ENCODE results near the gene ALDH16A1. TPM values are rescaled to one million over a fixed set of nuclear protein-coding genes. Genes with fewer than 3 reads are reported as not detected.

ALDH16A1 gene
- total RNA-seq, 1 donor from 2014 or later, result 26.4 TPM

DNA sequence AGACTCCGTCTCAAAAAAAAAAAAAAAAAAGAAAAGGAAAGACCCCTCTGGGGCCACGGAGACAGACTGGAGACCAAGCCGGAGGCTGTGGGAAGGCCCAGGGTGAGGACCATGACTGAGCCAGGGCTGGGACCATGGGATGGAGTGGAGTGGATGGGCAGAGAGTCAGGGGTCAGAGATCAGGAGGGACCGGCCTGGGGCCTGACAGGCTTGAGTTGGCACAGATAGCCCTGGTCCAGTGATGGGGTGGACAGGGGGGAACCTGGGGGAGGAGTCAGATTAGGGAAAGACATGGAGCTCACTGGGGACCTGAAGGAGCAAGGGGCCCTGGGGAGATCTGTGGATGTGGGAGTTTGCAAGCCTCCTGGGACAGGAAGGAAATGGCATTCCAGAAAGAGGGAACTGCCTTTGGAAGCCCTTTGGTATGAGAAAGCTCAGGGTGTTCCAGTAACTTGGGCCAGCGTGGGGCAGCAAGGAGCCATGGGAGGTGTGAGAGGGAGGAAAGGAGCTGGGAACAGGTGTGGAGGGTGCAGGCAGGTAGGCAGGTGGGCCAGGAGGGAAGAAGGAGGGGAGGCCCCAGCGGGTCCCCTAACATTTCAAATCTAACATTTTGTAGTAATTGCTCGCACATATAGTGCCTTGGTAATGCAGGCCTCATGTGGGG, 28.1 kb downstream of the ALDH16A1 start:
- no peaks in the 10 kb centered on the region for H3K27me3 Mint-ChIP-seq (ENCODE audit: low read depth)
- H3K4me1 Mint-ChIP-seq (ENCODE audit: low read depth), result peaks cover 8% of the 10 kb centered on the region
- no peaks in the 10 kb centered on the region for H3K9me3 Mint-ChIP-seq
- intact Hi-C loops (cut with micrococcal nuclease), result no loop called here
- peak overlapping the region; percentile 28 for H3K27ac Mint-ChIP-seq
- no peak for DNase-seq (ENCODE audit: low spot score)
- H3K36me3 Mint-ChIP-seq (ENCODE audit: low read depth), result peaks cover 34% of the 10 kb centered on the region
- H3K4me3 Mint-ChIP-seq (ENCODE audit: low read depth), result no peak overlapping the region

DNA sequence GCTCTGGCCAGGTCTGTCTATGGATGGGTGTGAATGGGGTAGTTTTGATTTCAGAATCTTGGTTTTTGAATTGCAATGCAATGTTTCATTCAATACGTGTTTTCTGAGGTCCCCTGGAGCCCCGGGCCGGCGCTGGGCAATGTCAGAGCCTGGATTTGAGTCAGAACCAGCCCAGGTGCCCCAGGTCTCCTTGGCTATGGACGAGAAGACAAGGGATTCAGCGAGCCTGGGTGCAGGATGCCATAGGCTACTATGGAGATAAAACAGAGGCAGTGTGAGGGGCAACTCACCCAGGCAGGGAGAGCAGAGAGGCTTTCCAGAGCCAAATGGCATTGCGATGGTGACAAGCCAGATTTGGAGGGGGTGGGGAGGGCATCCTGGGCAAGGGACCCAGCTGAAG, 33.2 kb downstream of the ALDH16A1 start:
- peak overlapping the region; percentile 30 for H3K4me3 Mint-ChIP-seq (ENCODE audit: low read depth)
- peaks cover 20% of the 10 kb centered on the region for H3K4me1 Mint-ChIP-seq (ENCODE audit: low read depth)
- intact Hi-C loops (cut with micrococcal nuclease), result no loop called here
- H3K9me3 Mint-ChIP-seq, result no peaks in the 10 kb centered on the region
- H3K27me3 Mint-ChIP-seq (ENCODE audit: low read depth), result no peaks in the 10 kb centered on the region
- H3K27ac Mint-ChIP-seq, result peak overlapping the region; percentile 78
- H3K36me3 Mint-ChIP-seq (ENCODE audit: low read depth), result peaks cover 65% of the 10 kb centered on the region
- no peak for DNase-seq (ENCODE audit: low spot score)

DNA sequence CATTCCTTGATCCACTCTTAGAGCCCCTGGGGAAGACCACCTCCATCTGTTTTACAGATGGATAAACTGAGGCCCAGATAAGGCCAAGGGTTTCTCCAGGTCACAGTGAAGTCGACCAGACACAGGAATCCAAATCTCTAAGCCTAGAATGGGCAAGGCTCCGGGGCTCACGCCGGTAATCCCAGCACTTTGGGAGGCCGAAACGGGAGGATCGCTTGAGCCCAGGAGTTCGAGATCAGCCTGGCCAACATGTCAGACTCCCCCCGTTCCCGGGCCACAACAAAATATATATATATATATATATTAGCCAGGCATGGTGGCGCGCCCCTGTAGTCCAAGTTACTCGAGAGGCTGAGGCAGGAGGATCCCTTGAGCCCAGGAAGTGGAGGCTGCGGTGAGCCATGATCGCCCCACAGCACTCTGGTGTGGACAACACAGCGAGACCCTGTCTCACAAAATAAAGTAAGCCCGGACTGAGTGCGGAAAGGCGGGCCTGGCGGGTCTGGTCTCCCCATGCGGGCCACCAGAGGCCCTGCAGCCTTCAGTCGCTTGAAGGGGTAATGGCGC, 33.8 kb downstream of the ALDH16A1 start:
- intact Hi-C loops (cut with micrococcal nuclease), result loop anchor here (1.0 kb wide), 1 partner anchor 10 kb away; the partner anchor contains the start of gene RPS11
- Mint-ChIP-seq H3K4me3 (ENCODE audit: low read depth) (peak overlapping the region; percentile 93), H3K27ac (peak overlapping the region; percentile 88), H3K36me3 (ENCODE audit: low read depth) (peaks cover 68% of the 10 kb centered on the region), H3K4me1 (ENCODE audit: low read depth) (peaks cover 20% of the 10 kb centered on the region), H3K9me3 (no peaks in the 10 kb centered on the region), H3K27me3 (ENCODE audit: low read depth) (no peaks in the 10 kb centered on the region)
- no peak for DNase-seq (ENCODE audit: low spot score)

DNA sequence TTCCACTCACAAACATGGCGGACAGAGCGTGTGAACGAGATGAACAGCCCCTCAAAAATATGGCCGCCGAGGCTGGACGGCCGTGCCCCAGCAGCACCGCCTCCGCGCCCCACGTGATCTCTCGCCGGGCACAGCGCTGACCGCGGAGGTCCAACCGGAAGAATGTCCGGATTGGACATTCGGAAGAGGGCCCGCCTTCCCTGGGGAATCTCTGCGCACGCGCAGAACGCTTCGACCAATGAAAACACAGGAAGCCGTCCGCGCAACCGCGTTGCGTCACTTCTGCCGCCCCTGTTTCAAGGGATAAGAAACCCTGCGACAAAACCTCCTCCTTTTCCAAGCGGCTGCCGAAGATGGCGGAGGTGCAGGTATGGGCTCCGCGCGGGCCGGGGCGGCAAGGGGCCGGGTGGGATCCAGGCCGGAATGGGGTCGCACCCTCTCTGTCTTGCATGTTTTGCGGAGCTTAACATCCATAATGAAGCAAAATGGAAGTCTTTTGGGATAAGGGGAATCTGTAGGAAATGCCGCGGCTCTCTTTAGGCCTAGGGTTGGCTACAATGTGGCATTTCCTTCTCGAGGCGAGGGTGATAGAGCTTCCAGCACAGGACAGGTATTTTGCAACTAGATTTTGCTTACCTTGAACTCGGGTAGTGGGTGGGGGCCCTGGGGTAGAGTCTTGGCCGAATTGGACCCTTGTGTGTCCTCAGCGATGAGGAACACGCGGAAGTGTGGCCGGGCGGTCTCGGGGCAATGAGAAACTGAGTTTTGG, 34.4 kb downstream of the ALDH16A1 start, which contains the start of gene RPL13A:
RPL13A (plus strand) TSS at position 332 of the 769 bp plus-strand sequence; CDS start at position 354, 22 bp downstream.
- Mint-ChIP-seq H3K9me3 (no peaks in the 10 kb centered on the region), H3K36me3 (ENCODE audit: low read depth) (peaks cover 73% of the 10 kb centered on the region), H3K27ac (peak within 1 kb of the TSS; percentile 88), H3K27me3 (ENCODE audit: low read depth) (no peaks in the 10 kb centered on the region), H3K4me3 (ENCODE audit: low read depth) (peak within 1 kb of the TSS; percentile 93), H3K4me1 (ENCODE audit: low read depth) (peaks cover 20% of the 10 kb centered on the region)
- peak; percentile 100 for DNase-seq (ENCODE audit: low spot score)
- intact Hi-C loops (cut with micrococcal nuclease), result loop anchor here (1.0 kb wide), 1 partner anchor 9 kb away; the partner anchor contains the start of gene RPS11

DNA sequence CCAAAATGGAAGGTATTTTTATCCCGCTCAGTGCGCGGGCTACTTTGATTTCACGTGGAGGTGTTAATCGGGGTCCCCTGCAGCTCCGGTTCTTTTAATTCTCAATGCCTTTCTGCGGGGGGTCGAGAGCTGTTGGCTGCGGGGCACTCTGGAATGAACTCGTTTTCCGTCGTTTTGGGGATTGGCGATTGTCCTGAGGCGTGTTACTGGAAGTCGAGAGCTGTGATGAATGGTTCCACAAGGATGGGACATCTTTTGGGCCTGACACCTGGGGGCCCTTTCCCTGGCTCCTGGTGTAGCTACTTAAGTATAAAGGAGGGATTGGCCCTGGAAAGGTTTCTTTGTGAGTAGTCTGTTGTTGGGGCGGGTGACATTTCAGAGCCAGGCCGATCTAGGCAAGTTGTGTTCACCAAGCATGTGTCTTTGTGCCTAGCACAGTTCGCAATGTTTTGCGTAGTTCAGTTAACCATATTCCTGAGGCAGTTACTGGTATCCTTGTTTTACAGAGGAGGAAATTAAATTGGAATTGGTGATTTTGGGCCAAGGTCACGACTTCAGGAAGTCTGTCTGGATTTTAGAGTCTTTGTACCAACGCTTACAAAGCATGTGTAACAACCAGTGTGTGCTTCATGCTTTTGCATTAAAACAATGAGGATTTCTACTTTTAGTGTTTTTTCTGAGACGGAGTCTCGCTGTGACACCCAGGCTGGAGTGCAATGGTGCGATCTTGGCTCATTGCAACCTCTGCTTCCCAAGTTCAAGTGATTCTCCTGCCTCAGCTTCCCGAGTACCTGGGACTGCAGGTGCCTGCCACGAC, 35.2 kb downstream of the ALDH16A1 start:
- Mint-ChIP-seq H3K4me1 (ENCODE audit: low read depth) (peaks cover 27% of the 10 kb centered on the region), H3K27me3 (ENCODE audit: low read depth) (no peaks in the 10 kb centered on the region), H3K9me3 (no peaks in the 10 kb centered on the region), H3K27ac (peak overlapping the region; percentile 88), H3K4me3 (ENCODE audit: low read depth) (peak overlapping the region; percentile 93), H3K36me3 (ENCODE audit: low read depth) (peaks cover 81% of the 10 kb centered on the region)
- intact Hi-C loops (cut with micrococcal nuclease), result no loop called here
- DNase-seq (ENCODE audit: low spot score), result no peak

DNA sequence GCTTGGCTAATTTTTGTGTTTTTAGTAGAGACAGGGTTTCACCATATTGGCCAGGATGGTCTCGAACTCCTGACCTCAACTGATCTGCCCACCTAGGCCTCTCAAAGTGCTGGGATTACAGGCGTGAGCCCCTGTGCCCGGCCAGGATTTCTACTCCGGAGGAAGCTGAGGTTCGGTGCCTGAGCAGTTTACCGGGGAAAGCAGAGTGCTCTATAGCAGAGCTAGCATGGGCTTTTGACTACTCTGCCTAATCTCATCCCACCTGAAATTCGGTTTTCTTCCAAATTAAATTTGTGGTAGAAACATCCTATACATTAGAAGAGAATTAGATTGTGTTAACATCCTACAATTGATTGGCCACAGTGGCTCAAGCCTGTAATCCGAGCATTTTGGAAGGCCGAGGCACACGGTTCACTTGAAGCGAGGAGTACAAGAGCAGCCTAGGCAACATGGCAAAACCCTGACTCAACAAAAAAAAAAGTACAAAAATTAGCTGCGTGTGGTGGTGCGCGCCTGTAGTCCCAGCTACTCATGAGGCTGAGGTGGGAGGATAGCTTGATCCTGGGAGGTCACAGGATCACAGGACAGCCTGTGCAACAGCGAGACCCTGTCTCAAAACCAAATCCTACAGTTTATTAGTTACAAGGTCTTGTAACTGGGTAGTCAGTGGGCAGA, 36.0 kb downstream of the ALDH16A1 start:
- Mint-ChIP-seq H3K36me3 (ENCODE audit: low read depth) (peaks cover 78% of the 10 kb centered on the region), H3K27ac (peak overlapping the region; percentile 88), H3K27me3 (ENCODE audit: low read depth) (no peaks in the 10 kb centered on the region), H3K4me1 (ENCODE audit: low read depth) (peaks cover 27% of the 10 kb centered on the region), H3K9me3 (no peaks in the 10 kb centered on the region), H3K4me3 (ENCODE audit: low read depth) (peak overlapping the region; percentile 93)
- intact Hi-C loops (cut with micrococcal nuclease), result no loop called here
- no peak for DNase-seq (ENCODE audit: low spot score)

DNA sequence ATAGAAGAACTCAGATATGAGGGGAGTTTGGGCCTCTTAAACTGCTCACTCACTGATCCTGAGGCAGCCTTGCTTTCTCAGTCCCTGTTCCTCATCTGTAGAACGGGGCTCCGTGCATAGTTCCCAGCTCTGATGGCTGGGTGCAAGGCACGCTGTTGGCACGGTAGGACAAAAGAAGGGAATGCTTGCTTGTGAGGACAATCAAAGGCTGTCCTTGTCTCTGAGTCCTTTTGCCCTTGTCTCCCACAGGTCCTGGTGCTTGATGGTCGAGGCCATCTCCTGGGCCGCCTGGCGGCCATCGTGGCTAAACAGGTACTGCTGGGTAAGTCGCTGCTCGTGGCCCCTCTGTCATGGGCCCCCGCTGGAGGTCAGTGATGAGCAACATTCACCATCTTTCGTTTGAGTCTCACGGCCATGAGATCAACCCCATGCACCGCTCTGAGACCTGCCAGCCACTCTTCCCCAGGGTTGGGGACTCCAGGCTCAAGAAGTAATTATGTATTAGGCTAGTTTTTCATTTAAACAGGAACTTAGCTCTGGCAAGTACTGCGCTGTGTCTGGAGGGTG, 36.7 kb downstream of the ALDH16A1 start:
- Mint-ChIP-seq H3K27me3 (ENCODE audit: low read depth) (no peaks in the 10 kb centered on the region), H3K4me3 (ENCODE audit: low read depth) (peak overlapping the region; percentile 93), H3K27ac (peak overlapping the region; percentile 88), H3K36me3 (ENCODE audit: low read depth) (peaks cover 75% of the 10 kb centered on the region), H3K4me1 (ENCODE audit: low read depth) (peaks cover 27% of the 10 kb centered on the region), H3K9me3 (no peaks in the 10 kb centered on the region)
- intact Hi-C loops (cut with micrococcal nuclease), result no loop called here
- DNase-seq (ENCODE audit: low spot score), result no peak

DNA sequence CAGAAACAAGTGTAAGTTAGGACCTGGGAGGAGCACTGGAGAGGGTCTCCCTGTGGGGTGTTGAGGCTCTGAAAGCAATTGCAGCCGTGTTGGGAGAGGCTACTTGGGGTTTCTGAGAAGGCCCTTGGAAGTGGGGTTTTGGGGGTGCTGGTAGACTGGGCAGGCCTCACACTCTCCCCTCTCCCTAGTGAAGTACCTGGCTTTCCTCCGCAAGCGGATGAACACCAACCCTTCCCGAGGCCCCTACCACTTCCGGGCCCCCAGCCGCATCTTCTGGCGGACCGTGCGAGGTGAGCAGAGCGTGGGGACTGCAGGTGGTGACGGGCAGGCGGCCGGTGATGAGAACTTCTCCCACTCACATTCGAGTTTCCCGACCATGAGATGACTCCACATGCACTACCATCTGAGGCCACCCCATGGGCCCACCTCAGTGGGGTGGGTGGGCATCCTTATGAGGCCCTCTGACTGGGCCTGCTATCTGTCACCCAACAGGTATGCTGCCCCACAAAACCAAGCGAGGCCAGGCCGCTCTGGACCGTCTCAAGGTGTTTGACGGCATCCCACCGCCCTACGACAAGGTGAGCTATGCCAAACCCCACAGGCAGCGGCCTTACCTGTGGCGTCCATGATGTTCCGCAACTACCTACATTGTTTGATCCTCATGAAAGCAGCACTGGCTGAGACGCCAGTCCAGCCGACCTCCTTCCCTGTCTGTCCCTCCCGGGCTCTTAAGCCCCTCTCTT, 37.4 kb downstream of the ALDH16A1 start:
- H3K9me3 Mint-ChIP-seq, result no peaks in the 10 kb centered on the region
- peaks cover 27% of the 10 kb centered on the region for H3K4me1 Mint-ChIP-seq (ENCODE audit: low read depth)
- peak overlapping the region; percentile 93 for H3K4me3 Mint-ChIP-seq (ENCODE audit: low read depth)
- intact Hi-C loops (cut with micrococcal nuclease), result no loop called here
- no peaks in the 10 kb centered on the region for H3K27me3 Mint-ChIP-seq (ENCODE audit: low read depth)
- H3K36me3 Mint-ChIP-seq (ENCODE audit: low read depth), result peaks cover 74% of the 10 kb centered on the region
- no peak for DNase-seq (ENCODE audit: low spot score)
- H3K27ac Mint-ChIP-seq, result peak overlapping the region; percentile 88

DNA sequence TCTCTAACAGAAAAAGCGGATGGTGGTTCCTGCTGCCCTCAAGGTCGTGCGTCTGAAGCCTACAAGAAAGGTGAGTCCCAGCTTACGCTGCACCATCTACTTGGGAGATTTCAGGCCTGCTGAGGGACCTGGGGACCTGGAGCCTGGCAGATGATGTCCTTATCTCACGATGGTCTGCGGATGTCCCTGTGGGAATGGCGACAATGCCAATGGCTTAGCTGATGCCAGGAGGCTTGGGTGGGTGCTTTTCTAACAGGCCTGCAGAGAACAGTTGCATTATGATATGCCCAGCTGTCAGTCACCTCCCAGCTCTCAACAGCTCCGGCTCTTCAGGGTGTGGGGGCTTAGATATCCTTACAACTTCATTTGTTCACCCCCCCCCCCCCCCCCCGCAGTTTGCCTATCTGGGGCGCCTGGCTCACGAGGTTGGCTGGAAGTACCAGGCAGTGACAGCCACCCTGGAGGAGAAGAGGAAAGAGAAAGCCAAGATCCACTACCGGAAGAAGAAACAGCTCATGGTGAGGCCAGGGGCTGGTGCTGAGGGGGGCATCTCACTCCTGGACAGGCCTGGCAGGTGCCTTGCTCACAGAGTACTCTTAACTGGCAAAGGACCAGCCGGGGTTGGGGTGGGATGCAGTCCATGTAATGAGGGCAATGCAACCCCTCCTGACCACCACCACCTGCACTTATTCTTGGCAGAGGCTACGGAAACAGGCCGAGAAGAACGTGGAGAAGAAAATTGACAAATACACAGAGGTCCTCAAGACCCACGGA, 38.2 kb downstream of the ALDH16A1 start:
- intact Hi-C loops (cut with micrococcal nuclease), result no loop called here
- Mint-ChIP-seq H3K4me3 (ENCODE audit: low read depth) (peak overlapping the region; percentile 93), H3K27ac (peak overlapping the region; percentile 72), H3K4me1 (ENCODE audit: low read depth) (peaks cover 22% of the 10 kb centered on the region), H3K27me3 (ENCODE audit: low read depth) (no peaks in the 10 kb centered on the region), H3K36me3 (ENCODE audit: low read depth) (peaks cover 67% of the 10 kb centered on the region), H3K9me3 (no peaks in the 10 kb centered on the region)
- no peak for DNase-seq (ENCODE audit: low spot score)

DNA sequence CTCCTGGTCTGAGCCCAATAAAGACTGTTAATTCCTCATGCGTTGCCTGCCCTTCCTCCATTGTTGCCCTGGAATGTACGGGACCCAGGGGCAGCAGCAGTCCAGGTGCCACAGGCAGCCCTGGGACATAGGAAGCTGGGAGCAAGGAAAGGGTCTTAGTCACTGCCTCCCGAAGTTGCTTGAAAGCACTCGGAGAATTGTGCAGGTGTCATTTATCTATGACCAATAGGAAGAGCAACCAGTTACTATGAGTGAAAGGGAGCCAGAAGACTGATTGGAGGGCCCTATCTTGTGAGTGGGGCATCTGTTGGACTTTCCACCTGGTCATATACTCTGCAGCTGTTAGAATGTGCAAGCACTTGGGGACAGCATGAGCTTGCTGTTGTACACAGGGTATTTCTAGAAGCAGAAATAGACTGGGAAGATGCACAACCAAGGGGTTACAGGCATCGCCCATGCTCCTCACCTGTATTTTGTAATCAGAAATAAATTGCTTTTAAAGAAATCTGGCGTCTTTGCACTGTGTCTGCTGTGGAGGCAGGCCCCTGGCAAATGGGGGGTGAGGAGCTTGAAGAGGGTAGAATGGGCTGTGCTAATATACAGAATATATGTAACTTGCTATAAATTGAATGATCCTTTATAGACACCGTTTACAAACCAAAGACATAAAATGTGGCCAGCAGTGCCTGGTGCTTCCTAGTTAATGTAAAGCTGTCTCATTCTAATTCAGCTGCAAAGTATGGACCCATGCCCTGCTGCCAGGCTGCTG, 39.0 kb downstream of the ALDH16A1 start:
- DNase-seq (ENCODE audit: low spot score), result no peak
- peaks cover 72% of the 10 kb centered on the region for H3K36me3 Mint-ChIP-seq (ENCODE audit: low read depth)
- intact Hi-C loops (cut with micrococcal nuclease), result no loop called here
- H3K4me3 Mint-ChIP-seq (ENCODE audit: low read depth), result no peak overlapping the region
- H3K9me3 Mint-ChIP-seq, result no peaks in the 10 kb centered on the region
- peaks cover 21% of the 10 kb centered on the region for H3K4me1 Mint-ChIP-seq (ENCODE audit: low read depth)
- H3K27ac Mint-ChIP-seq, result peak overlapping the region; percentile 66
- H3K27me3 Mint-ChIP-seq (ENCODE audit: low read depth), result no peaks in the 10 kb centered on the region

All from activated T-helper 2 cell treated with anti-CD3 and anti-CD28 coated beads, Interferon-gamma antibody, Interleukin-2, Interleukin-4, amounts not matched to agents 10 μg/mL and 5 μg/mL and 100 μg/mL, durations not matched to agents 14 hours and 24 hours and 36 hours (primary cell).